Endothelial cell of umbilical vein (primary cell): Measurements from ENCODE around the gene RAB20. TPM values are rescaled to one million over a fixed set of nuclear protein-coding genes. Genes with fewer than 3 reads are reported as not detected.

Experiments used
- BruUV-seq: library from RNA; stranded (reverse); fragments of 400-500 nt; replicated peaks from 2 replicates; lab custom pipeline; 2021; lab: Mats Ljungman, UMichigan
- CTCF ChIA-PET: fragments of 300-600, 350-600 bp; sonication (Branson Sonifier 250); formaldehyde crosslinking; loops from one replicate; lab custom pipeline; 2021; ENCODE audit warnings: antibody characterized with exemption, inconsistent platforms; lab: Charles Lee
- POLR2A ChIA-PET: fragments of 300-600, 350-600 bp; sonication (Branson Sonifier 250); formaldehyde crosslinking; loops from one replicate; lab custom pipeline; 2021; ENCODE audit warnings: antibody characterized with exemption, inconsistent platforms; lab: Charles Lee
- DNase-seq: peaks from one replicate; pipeline ENCODE4 v3.0.0-alpha.2; 2011; ENCODE audit warnings: low read depth, low spot score
- FAIRE-seq: peaks from 2 replicates; lab custom pipeline; 2011; peaks lifted over from hg19 to GRCh38; lab: Jason Lieb, UNC
- H2AFZ ChIP-seq: 2 replicates; pipeline ENCODE4 v1.6.0; 2012; ENCODE audit warnings: low read depth, low read length, control low read depth, inconsistent platforms
- H3K27ac ChIP-seq: 2 replicates; pipeline ENCODE4 v1.5.1; 2011; ENCODE audit warnings: low read depth, mild to moderate bottlenecking, control low read depth, low read length, moderate library complexity; ENCODE audit not compliant: insufficient read depth
- H3K27me3 ChIP-seq, 2 experiments: 2 replicates each; pipeline versions ENCODE4 v1.6.0 to v1.6.1; 2011; ENCODE audit warnings: low read length in 2 of 2, mixed read lengths in 1 of 2; ENCODE audit not compliant: control insufficient read depth in 2 of 2, insufficient read depth in 2 of 2
- H3K36me3 ChIP-seq, 2 experiments: 2 replicates in 1 of 2; 3 replicates in 1 of 2; pipeline ENCODE4 v1.5.1; 2011; ENCODE audit warnings: low read length in 2 of 2, mild to moderate bottlenecking in 1 of 2, moderate library complexity in 1 of 2; ENCODE audit not compliant: control insufficient read depth in 2 of 2, insufficient read depth in 2 of 2; ENCODE audit errors: extremely low read depth in 1 of 2
- H3K4me1 ChIP-seq: 3 replicates; pipeline ENCODE4 v1.5.1; 2011; ENCODE audit warnings: mild to moderate bottlenecking, low read length; ENCODE audit not compliant: control insufficient read depth, insufficient read depth; ENCODE audit errors: extremely low read depth
- H3K4me2 ChIP-seq: 2 replicates; pipeline ENCODE4 v1.6.1; 2011; ENCODE audit warnings: low read length, control low read depth, mixed read lengths; ENCODE audit not compliant: insufficient read depth
- H3K4me3 ChIP-seq, 3 experiments: fragments of 200-600 bp in 1 of 3; sonication (generic), shearing (Covaris generic) in 1 of 3; replicated peaks in 1 of 3; 2 replicates each; pipeline ENCODE4 v1.5.1; 2011 to 2016; ENCODE audit warnings: control low read depth in 3 of 3, low read length in 3 of 3, mild to moderate bottlenecking in 2 of 3, inconsistent platforms in 1 of 3, low read depth in 1 of 3, moderate library complexity in 1 of 3; ENCODE audit not compliant: insufficient read depth in 1 of 3
- H3K79me2 ChIP-seq: 2 replicates; pipeline ENCODE4 v1.6.0; 2012; ENCODE audit warnings: low read length, inconsistent platforms; ENCODE audit not compliant: control insufficient read depth, insufficient read depth
- H3K9ac ChIP-seq: replicated peaks from 2 replicates; pipeline ENCODE3; 2011; ENCODE audit warnings: low read length, control low read depth; ENCODE audit not compliant: insufficient read depth; ENCODE audit errors: extremely low read depth
- H3K9me1 ChIP-seq: replicated peaks from 3 replicates; pipeline ENCODE4 v1.6.0; 2011; ENCODE audit warnings: mild to moderate bottlenecking, low read length; ENCODE audit not compliant: control insufficient read depth, insufficient read depth; ENCODE audit errors: extremely low read depth
- H3K9me3 ChIP-seq: replicated peaks from 2 replicates; pipeline ENCODE4 v1.5.1; 2012; ENCODE audit warnings: low read length, inconsistent platforms; ENCODE audit not compliant: control insufficient read depth, insufficient read depth
- H4K20me1 ChIP-seq: replicated peaks from 2 replicates; pipeline ENCODE3; 2011; ENCODE audit warnings: mild to moderate bottlenecking, low read length; ENCODE audit not compliant: control insufficient read depth, insufficient read depth; ENCODE audit errors: extremely low read depth
- EZH2 ChIP-seq: IDR thresholded peaks from 2 replicates; pipeline ENCODE4 v1.6.1; 2012; ENCODE audit warnings: borderline replicate concordance, low read depth, mild to moderate bottlenecking, moderate library complexity, low read length, inconsistent platforms; ENCODE audit not compliant: severe bottlenecking
- FOS ChIP-seq: IDR thresholded peaks from 2 replicates; pipeline ENCODE4 v1.6.1; 2011; ENCODE audit warnings: mild to moderate bottlenecking, low read length, moderate library complexity, borderline replicate concordance; ENCODE audit not compliant: insufficient read depth
- GATA2 ChIP-seq: IDR thresholded peaks from 2 replicates; pipeline ENCODE4 v1.7.0; 2011; ENCODE audit warnings: low read depth, mild to moderate bottlenecking, moderate library complexity, mixed read lengths, low read length; ENCODE audit not compliant: insufficient read length, insufficient read depth
- JUN ChIP-seq: IDR thresholded peaks from 2 replicates; pipeline ENCODE4 v1.6.1; 2011; ENCODE audit warnings: borderline replicate concordance, low read depth; ENCODE audit not compliant: insufficient read length, insufficient read depth
- MYC ChIP-seq: IDR thresholded peaks from one replicate; pipeline ENCODE4 v1.6.1; 2011; ENCODE audit warnings: mild to moderate bottlenecking, low read depth, low read length
- POLR2A ChIP-seq: IDR thresholded peaks from 2 replicates; pipeline ENCODE4 v1.6.1; 2012; ENCODE audit warnings: low read depth, mild to moderate bottlenecking, control low read depth, low read length
- POLR2AphosphoS5 ChIP-seq: IDR thresholded peaks from 2 replicates; pipeline ENCODE4 v1.6.1; 2012; ENCODE audit warnings: low read depth, mild to moderate bottlenecking, control low read depth, low read length, moderate library complexity; ENCODE audit not compliant: insufficient read depth
- dilution Hi-C: fragments of 300-500 bp; cut with MboI; formaldehyde crosslinking; loops from one replicate; pipeline ENCODE4 v1.15.0; 2019; ENCODE audit warnings: low sequenced_read_pairs; ENCODE audit not compliant: extremely low pct_ligation_motif_present
- intact Hi-C: fragments of 100-400 bp; cut with micrococcal nuclease; formaldehyde crosslinking; loops from one replicate; pipeline ENCODE4 v1.10.0; 2022
- polyA plus RNA-seq, 4 experiments: library from polyadenylated mRNA; depleted of rRNA in 3 of 4; stranded (reverse) in 3 of 4; unstranded in 1 of 4; fragments of >200 nt; gene quantifications; 2 replicates each; pipeline versions ENCODE4 v1.2.1 to v1.2.3, GENCODE V29; 2011 to 2012; ENCODE audit warnings: missing spikeins in 1 of 4
- total RNA-seq: library from RNA; stranded (reverse); gene quantifications from 2 replicates; pipeline ENCODE4 v1.2.3, GENCODE V29; 2021
- TF ChIP-seq, protein P1 (sequence below), 2 donors: IDR thresholded peaks; 1 replicate in 1 of 2; 2 replicates in 1 of 2; pipeline ENCODE4 v1.5.1; 2011; ENCODE audit warnings: low read length in 2 of 2, mild to moderate bottlenecking in 2 of 2, moderate library complexity in 2 of 2, control low read depth in 1 of 2, inconsistent platforms in 1 of 2, low read depth in 1 of 2; ENCODE audit not compliant: insufficient read depth in 1 of 2; ENCODE audit errors: extremely low read depth in 1 of 2

Gene RAB20
- total and polyA plus RNA-seq, 2 donors (not counting 3 experiments of a cell fraction or from before 2014, with no cell fraction given), result 1.3 to 1.7 TPM

GRCh38 chr13:110600261-110600819 is 38.8 kb upstream of the RAB20 start:
- Histone ChIP-seq H2AFZ (no peak overlapping the region), H3K27ac (no peak overlapping the region), H3K27me3 (peaks cover 4 to 7% of the 10 kb centered on the region in 2 experiments), H4K20me1 (no peaks in the 10 kb centered on the region), H3K4me3 (no peak overlapping the region), H3K4me1 (no peaks in the 10 kb centered on the region), H3K79me2 (no peaks in the 10 kb centered on the region), H3K9ac (no peak overlapping the region), H3K4me2 (no peak overlapping the region), H3K9me1 (no peaks in the 10 kb centered on the region), H3K9me3 (no peaks in the 10 kb centered on the region), H3K36me3 (no peaks in the 10 kb centered on the region)
- CTCF ChIA-PET, result interaction anchor here (1.1 kb wide), 1 partner anchor 145 kb away, joined by 3 read pairs; no protein-coding TSS in a partner anchor
- intact Hi-C loops, result no loop called here
- POLR2A ChIA-PET, result no interaction called here
- DNase-seq, result no peak
- FAIRE-seq, result no peak
- TF ChIP-seq JUN (no peak), POLR2AphosphoS5 (no peak), EZH2 (no peak), FOS (no peak), GATA2 (no peak), POLR2A (no peak), MYC (no peak)
- BruUV-seq, result no TSS peak
- dilution Hi-C loops, result no loop called here

DNA sequence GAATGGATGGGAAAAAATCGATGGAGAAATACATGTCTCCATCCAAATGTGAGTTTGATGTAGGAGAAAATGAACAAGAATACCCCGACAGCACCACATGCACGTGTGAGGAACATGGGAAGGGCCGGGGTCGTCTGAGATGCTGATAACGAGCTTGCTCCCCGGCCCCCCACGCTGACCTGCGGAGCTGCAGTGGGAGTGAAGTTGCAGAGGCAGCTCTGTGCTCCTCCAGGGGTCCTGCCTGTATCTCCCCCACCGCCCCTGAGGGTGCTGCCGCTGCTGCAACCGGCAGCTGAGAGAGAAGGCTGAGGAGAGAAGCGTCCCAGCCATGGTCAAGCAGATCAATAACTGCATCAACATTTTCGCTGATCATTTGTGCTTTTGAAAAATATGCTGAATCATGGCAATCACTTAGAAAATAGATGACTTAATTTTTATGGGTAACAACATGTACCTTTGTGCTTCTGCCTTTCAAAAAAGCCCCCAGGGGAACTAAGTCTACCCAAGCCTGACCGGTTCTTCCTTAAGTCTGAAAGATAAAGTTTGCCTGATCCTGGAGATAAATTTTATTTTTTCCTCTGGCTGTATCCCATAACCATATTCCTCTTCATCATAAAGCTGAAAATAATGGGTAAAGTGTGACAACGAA is 35.6 kb upstream of the RAB20 start:
- no peak overlapping the region for H2AFZ ChIP-seq

More for the DNA sequence above, 35.6 kb upstream of the RAB20 start:
- no TSS peak for BruUV-seq
- DNase-seq (no peak), FAIRE-seq (no peak)
- Histone ChIP-seq H3K36me3 (no peaks in the 10 kb centered on the region), H3K9me3 (no peaks in the 10 kb centered on the region), H3K27ac (no peak overlapping the region), H3K4me3 (no peak overlapping the region), H3K27me3 (peaks cover 4 to 7% of the 10 kb centered on the region in 2 experiments), H3K79me2 (no peaks in the 10 kb centered on the region), H3K4me1 (no peaks in the 10 kb centered on the region), H3K4me2 (no peak overlapping the region), H4K20me1 (no peaks in the 10 kb centered on the region), H3K9me1 (no peaks in the 10 kb centered on the region), H3K9ac (no peak overlapping the region)
- POLR2A ChIA-PET, result no interaction called here
- intact Hi-C loops (no loop called here), dilution Hi-C loops (no loop called here)
- CTCF ChIA-PET, result interaction anchor here (0.9 to 1.6 kb wide), 4 partner anchors 17 to 222 kb away, joined by 3 to 5 read pairs (median 3); partner anchors contain the start of gene NAXD
- no peak for TF ChIP-seq POLR2AphosphoS5
- no peak for TF ChIP-seq MYC
- TF ChIP-seq, protein P1, sequence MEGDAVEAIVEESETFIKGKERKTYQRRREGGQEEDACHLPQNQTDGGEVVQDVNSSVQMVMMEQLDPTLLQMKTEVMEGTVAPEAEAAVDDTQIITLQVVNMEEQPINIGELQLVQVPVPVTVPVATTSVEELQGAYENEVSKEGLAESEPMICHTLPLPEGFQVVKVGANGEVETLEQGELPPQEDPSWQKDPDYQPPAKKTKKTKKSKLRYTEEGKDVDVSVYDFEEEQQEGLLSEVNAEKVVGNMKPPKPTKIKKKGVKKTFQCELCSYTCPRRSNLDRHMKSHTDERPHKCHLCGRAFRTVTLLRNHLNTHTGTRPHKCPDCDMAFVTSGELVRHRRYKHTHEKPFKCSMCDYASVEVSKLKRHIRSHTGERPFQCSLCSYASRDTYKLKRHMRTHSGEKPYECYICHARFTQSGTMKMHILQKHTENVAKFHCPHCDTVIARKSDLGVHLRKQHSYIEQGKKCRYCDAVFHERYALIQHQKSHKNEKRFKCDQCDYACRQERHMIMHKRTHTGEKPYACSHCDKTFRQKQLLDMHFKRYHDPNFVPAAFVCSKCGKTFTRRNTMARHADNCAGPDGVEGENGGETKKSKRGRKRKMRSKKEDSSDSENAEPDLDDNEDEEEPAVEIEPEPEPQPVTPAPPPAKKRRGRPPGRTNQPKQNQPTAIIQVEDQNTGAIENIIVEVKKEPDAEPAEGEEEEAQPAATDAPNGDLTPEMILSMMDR (IDR thresholded peaks at IDR 0.05; ENCODE audit: extremely low read depth in 1 of 2, insufficient read depth in 1 of 2, low read depth in 1 of 2, low read length in 2 of 2), result no peak
- no peak for TF ChIP-seq GATA2
